AG10803 (cell line): Measurements from ENCODE around the gene KRT73.

Source experiments
- DNase-seq: peaks from one replicate; pipeline ENCODE4 v3.0.0; 2010; ENCODE audit warnings: low read depth
- H3K4me3 ChIP-seq: 2 replicates; pipeline ENCODE4 v1.5.1; 2011; ENCODE audit warnings: mild to moderate bottlenecking, low read length, control low read depth
- TF ChIP-seq, protein P1 (sequence below): conservative IDR thresholded peaks from 2 replicates; pipeline ENCODE4 v1.5.1; 2011; ENCODE audit warnings: mild to moderate bottlenecking, low read length, control low read depth, inconsistent platforms

KRT73 gene

DNA sequence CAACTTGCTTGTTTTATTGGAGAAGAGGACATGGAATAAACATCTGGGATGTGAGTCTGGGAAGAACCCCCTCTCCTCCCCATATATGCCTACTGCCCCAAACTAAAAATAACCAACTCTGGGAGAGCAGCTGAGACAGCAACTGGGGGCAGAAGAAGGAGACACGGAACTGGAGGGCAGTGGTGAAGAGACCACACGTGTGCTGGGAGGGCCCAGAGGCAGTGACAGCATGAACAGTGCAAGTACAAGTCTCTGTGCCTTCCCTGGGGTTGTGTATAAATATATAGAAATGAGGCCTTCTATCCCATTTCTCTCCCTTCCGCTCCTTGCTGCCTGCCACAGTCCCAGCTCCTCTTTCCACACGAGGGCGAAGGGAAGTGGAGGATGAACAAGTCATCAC lies 4.0 kb upstream of the KRT73 start:
- DNase-seq, result no peak

DNA sequence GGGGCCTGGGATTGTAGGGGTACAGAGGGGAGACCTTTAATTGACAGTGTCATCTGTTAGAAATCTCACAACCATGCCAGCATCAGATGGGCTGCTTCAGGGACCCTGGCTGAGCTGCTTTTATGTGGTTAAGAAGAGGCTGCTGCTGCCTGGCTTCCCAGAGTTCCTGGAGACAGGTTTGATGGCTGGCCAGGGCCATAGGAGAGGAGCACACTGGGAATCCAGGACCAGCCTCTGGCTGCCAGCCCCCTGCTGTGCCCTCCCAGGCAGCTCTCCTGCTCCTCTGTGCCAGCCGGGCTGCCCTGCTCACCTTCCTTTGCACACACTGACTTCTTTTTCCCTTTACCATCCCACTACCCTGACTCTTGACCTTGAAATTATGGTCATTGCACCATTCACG lies 507 bp upstream of the KRT73 start:
- DNase-seq, result no peak
- no peak overlapping the region for H3K4me3 ChIP-seq
- TF ChIP-seq, protein P1, sequence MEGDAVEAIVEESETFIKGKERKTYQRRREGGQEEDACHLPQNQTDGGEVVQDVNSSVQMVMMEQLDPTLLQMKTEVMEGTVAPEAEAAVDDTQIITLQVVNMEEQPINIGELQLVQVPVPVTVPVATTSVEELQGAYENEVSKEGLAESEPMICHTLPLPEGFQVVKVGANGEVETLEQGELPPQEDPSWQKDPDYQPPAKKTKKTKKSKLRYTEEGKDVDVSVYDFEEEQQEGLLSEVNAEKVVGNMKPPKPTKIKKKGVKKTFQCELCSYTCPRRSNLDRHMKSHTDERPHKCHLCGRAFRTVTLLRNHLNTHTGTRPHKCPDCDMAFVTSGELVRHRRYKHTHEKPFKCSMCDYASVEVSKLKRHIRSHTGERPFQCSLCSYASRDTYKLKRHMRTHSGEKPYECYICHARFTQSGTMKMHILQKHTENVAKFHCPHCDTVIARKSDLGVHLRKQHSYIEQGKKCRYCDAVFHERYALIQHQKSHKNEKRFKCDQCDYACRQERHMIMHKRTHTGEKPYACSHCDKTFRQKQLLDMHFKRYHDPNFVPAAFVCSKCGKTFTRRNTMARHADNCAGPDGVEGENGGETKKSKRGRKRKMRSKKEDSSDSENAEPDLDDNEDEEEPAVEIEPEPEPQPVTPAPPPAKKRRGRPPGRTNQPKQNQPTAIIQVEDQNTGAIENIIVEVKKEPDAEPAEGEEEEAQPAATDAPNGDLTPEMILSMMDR, result no peak

More for the DNA sequence above, 4.0 kb upstream of the KRT73 start:
- H3K4me3 ChIP-seq, result no peak overlapping the region
- TF ChIP-seq, protein P1, result no peak

DNA sequence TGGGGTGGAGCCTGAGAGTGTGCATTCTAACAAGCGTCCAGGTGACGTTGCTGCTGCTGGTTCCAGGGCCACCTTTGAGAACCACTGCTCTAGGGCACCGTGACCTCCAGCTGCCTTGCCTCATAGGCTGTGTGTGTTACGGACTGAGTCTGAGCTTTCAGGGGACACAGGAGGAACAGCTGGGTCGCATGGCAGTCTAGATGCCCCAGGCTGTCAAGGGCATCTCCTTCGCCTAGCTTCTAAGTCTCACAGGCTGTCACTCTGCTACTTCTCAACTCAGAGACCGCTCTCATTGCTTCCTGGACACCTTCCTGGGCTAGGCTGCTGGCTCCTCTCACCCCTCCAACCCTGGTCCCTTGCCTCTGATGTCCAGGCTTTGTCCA lies 965 bp downstream of the KRT73 start:
- no peak for DNase-seq
- no peak overlapping the region for H3K4me3 ChIP-seq
- TF ChIP-seq, protein P1, result no peak

DNA sequence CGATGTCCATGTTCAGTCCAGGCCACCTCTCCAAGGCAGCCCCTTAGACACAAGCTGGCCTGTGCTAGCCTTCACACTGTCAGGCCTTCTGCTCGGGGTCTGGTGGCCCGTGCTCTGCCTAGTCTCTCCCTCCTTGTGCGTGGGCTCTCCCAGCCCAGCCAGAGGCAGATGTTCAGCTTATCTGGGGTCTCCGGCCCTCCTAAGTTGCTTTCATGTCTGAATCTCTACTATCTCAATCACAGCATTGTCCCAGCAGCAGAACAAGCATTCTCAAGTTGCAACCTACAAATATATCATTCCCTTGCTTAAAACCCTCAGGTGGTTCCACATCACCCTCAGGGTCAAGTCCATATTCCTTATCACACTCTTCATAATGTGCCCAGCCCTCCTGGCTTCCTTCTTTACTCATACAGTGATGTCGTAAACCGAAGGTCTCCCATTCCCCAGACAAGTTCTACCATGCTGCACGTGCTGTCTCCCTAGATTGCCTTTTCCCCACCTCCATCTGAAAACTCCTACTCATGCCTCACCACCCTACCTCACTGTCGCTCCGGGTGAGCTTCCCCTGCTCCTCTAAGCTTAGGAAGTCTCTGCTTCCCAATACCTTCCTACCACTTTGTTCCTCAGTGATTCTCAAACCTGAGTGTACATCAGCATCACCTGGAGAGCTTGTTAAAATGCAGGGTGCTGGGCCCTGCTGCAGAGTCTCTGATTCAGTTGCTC lies 1.5 kb downstream of the KRT73 start:
- TF ChIP-seq, protein P1, result no peak

DNA sequence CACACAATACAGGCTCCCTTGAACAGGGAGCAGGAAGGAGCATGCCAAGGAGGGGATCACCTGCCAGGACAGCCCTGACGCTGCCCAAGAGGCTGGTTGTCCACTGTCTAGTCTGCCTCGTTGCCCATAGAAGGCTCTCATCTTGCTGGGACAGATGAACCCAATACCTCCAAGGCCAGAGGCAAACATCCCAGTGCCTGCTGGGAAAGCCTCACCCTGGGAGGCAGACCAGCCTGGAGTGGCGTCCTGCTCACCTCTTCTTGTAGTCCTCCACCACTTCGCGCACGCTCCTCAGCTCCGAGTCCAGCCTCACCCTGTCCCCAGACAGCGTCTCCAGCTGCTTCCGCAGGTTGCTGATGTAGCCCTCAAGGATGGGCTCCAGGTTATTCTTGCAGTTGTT lies 2.4 kb downstream of the KRT73 start:
- DNase-seq, result no peak

More for the DNA sequence above, 1.5 kb downstream of the KRT73 start:
- H3K4me3 ChIP-seq, result no peak overlapping the region
- DNase-seq, result no peak

DNA sequence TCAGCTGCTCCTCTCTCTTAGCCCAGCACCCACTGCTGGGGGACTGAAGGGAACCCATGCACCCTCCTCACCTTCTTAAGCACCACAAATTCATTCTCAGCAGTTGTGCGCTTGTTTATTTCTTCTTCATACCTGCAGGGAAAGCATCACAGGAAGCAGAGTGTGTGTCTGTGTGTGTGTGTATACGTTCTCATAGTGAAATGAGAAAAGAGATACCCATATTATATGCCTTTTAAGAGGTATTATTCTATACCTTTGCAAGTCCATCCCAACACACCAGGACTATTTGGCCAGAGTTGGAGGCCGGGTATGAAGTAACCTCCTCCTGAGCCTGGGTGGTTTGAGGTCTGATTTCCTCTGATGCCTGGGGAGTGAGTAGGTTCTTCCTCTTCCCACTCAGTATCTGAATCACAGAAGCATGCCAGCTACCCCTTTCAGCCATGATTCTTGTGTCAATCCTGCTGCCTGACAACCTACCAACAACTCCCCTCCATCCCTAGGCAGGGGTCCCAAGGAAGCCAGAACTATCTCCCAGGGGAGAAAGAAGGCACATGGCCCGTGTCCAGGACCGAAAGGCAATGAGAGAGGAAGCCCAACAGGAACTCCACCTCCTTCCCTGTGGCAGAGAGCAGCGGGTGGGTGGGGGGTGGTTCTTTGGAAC lies 3.0 kb downstream of the KRT73 start:
- TF ChIP-seq, protein P1, result no peak
- no peak overlapping the region for H3K4me3 ChIP-seq
- peak; percentile 27 for DNase-seq

More for the DNA sequence above, 2.4 kb downstream of the KRT73 start:
- TF ChIP-seq, protein P1, result no peak
- H3K4me3 ChIP-seq, result no peak overlapping the region
